Peyer's patch (tissue), 4 donors: ENCODE data around the gene CSGALNACT2.

Experiments
- POLR2A ChIP-seq, 2 donors: fragments of 450-650 bp; IDR thresholded peaks; one replicate each; pipeline ENCODE4 v1.5.1; 2017; ENCODE audit warnings: antibody characterized with exemption in 2 of 2, mild to moderate bottlenecking in 2 of 2, moderate library complexity in 2 of 2
- TF ChIP-seq, protein P1 (sequence below), 6 experiments: fragments of 450-650 bp in 4 of 6; fragments of 200-600 bp in 2 of 6; sonication (generic) in 1 of 6; IDR thresholded peaks; one replicate each; pipeline ENCODE4 v1.5.1; 2017 to 2019; ENCODE audit warnings: antibody characterized with exemption in 6 of 6, mild to moderate bottlenecking in 3 of 6, moderate library complexity in 1 of 6

GRCh38 chr10:43100366-43100765, 37.9 kb upstream of the CSGALNACT2 start:
- TF ChIP-seq, protein P1, sequence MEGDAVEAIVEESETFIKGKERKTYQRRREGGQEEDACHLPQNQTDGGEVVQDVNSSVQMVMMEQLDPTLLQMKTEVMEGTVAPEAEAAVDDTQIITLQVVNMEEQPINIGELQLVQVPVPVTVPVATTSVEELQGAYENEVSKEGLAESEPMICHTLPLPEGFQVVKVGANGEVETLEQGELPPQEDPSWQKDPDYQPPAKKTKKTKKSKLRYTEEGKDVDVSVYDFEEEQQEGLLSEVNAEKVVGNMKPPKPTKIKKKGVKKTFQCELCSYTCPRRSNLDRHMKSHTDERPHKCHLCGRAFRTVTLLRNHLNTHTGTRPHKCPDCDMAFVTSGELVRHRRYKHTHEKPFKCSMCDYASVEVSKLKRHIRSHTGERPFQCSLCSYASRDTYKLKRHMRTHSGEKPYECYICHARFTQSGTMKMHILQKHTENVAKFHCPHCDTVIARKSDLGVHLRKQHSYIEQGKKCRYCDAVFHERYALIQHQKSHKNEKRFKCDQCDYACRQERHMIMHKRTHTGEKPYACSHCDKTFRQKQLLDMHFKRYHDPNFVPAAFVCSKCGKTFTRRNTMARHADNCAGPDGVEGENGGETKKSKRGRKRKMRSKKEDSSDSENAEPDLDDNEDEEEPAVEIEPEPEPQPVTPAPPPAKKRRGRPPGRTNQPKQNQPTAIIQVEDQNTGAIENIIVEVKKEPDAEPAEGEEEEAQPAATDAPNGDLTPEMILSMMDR (IDR thresholded peaks at IDR 0.05), result no peak
- no peak for TF ChIP-seq POLR2A (IDR thresholded peaks at IDR 0.05)
